HG03439 (cell line): Measurements from ENCODE around the gene NDST1.

Experiments used
- ATAC-seq: cut with Tn5 transposase; IDR thresholded peaks from one replicate; pipeline ENCODE4 v1.9.1; 2021; ENCODE audit warnings: mild to moderate bottlenecking, moderate library complexity; ENCODE audit not compliant: unreplicated experiment

The NDST1 gene

DNA sequence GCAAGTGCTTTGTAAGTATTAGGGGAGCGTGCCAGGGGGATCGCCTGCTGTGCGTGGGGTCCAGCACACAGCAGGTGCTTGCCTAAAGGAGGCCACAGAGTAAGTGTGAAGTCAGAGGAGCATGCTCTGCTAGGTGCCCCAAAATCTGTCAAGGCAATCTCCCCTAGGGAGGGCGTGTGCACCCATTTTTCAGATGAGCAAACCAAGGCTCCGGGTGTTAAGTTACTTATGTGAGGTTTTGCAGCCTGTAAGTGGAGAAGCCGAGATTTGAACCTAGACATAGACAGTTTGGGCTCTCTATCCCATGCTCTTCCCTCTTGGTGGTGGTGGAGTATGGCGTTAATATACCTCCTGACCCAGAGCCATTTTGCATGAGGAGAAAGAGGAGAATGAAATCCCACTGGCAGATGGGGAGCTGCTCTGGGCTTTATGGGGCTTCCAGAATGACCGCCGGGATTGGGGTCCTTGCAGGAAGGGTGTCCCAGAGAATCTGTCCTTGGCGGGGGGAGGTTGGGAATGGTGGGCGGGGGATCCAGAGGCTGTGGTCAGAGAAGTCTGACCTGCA is 14.1 kb downstream of the NDST1 start:
- no peak for ATAC-seq

GRCh38 chr5:150522504-150523414 is 14.8 kb downstream of the NDST1 start:
- ATAC-seq, result no peak

GRCh38 chr5:150523472-150524350 is 15.8 kb downstream of the NDST1 start:
- no peak for ATAC-seq

- ATAC-seq, result no peak
Measured at GRCh38 chr5:150525163-150525562, 17.2 kb downstream of the NDST1 start.

DNA sequence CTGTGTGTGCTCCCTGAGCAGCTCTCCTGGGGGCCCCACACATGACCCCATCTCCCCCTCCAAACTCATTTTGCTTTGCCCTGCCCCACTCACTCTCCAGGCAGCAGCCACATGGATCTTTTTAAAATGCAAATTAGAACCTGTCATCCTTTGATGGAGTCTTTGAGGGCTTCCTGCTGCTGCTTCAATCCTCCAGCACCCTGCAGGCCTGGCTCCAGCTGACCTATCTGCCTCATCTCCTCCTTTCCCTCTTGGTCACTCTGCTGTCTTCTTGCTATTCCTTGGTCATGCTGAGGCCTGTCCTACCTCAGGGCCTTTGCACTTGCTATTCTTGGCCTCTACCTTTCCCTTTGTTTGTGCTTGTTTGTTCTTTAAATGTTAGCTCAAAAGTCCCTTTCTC is 17.9 kb downstream of the NDST1 start:
- ATAC-seq, result no peak

GRCh38 chr5:150527038-150527437 is 19.1 kb downstream of the NDST1 start:
- ATAC-seq, result no peak

GRCh38 chr5:150527808-150528207 is 19.9 kb downstream of the NDST1 start:
- ATAC-seq, result no peak

GRCh38 chr5:150528924-150529546 is 21.1 kb downstream of the NDST1 start:
- no peak for ATAC-seq

DNA sequence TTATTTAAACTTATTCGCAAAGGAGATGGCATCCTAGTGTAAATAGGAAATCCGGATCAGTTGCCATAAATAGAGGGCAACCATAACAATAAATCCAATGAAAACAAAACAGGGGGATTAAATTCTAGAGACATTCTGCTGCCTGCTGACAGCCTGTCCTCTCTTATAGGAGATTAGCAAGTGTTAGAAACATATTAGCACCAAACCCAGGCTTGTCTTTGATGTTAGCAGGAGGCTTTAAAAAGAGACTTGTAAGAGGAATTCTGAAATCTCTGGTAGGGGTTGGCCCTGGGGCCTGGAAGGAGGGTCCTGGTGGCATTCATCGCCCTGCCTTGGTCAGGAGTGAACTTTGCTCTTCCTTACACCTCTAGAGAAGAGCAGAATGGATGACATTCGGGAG is 21.6 kb downstream of the NDST1 start:
- no peak for ATAC-seq

GRCh38 chr5:150530423-150530822 is 22.5 kb downstream of the NDST1 start:
- no peak for ATAC-seq

GRCh38 chr5:150530951-150531588 is 23.1 kb downstream of the NDST1 start:
- no peak for ATAC-seq

GRCh38 chr5:150531686-150532085 is 23.8 kb downstream of the NDST1 start:
- ATAC-seq, result no peak

DNA sequence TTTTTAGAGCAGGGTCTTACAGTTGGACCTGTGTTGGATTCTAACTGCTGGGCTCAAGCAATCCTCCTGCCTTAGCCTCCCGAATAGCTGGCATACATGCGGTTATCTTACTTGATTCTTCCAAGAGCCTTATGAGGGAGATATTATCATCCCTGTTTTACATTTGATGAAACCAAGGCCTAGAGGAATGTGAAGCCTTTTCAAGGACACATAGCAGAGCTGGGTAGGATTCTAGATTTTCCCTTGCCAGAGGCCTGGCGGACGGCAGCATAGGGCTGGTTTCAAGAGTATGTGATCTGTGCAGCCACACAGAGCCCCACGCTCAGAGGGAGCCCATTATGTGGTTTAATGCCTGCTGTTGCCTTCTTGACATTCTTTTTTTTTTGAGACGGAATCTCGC is 24.2 kb downstream of the NDST1 start:
- no peak for ATAC-seq

GRCh38 chr5:150532996-150533395 is 25.1 kb downstream of the NDST1 start:
- ATAC-seq, result no peak

DNA sequence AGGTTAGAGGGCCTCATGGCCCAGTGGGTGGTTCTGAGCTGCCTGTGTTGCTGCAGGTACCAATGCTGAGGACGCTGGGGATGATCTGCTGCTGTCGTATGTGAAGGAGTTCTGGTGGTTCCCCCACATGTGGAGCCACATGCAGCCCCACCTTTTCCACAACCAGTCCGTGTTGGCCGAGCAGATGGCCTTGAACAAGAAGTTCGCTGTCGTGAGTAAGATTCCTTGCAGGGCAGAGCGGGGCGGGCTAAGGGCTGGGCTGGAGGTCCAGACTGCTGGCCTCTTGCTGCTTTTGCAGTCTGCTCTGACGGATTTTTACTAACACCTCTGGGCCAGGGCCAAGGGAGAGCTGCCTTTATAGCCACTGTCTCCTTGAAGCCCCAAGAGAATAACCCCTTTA is 26.9 kb downstream of the NDST1 start:
- no peak for ATAC-seq

DNA sequence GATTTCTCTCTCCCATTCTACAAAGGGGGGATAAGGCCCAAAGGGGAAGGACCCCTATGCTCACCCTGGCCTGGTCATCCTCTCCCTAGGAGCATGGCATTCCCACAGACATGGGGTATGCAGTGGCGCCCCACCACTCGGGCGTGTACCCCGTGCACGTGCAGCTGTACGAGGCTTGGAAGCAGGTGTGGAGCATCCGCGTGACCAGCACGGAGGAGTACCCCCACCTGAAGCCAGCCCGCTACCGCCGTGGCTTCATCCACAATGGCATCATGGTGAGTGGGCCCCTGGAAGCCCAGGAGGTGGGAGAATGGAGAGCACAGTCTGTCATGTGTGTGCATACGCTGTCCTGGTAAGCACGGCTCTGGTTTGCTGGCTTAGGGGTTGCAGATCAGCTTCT is 27.7 kb downstream of the NDST1 start:
- no peak for ATAC-seq

GRCh38 chr5:150538007-150538917 is 30.3 kb downstream of the NDST1 start:
- no peak for ATAC-seq

- no peak for ATAC-seq
Measured at GRCh38 chr5:150539206-150539605, 31.3 kb downstream of the NDST1 start.

- no peak for ATAC-seq
Measured at GRCh38 chr5:150540042-150540441, 32.1 kb downstream of the NDST1 start.
